Smooth muscle cell (in vitro differentiated cells): ENCODE results near the gene FGF14. TPM values are rescaled to one million over a fixed set of nuclear protein-coding genes. Genes with fewer than 3 reads are reported as not detected.

Experiments used
- DNase-seq: peaks from one replicate; lab custom pipeline; 2025; ENCODE audit not compliant: unreplicated experiment; lab: John Stamatoyannopoulos, UW
- H2AFZ ChIP-seq: fragments of 200-600 bp; sonication (generic); 2 replicates; pipeline ENCODE4 v1.6.0; 2016; ENCODE audit warnings: antibody characterized with exemption, low read depth, mild to moderate bottlenecking
- H3F3A ChIP-seq: fragments of 200-600 bp; sonication (generic); 2 replicates; pipeline ENCODE4 v1.6.0; 2017; ENCODE audit warnings: antibody characterized with exemption, low read depth
- H3K27ac ChIP-seq: fragments of 200-600 bp; sonication (generic); 2 replicates; pipeline ENCODE4 v1.5.1; 2016; ENCODE audit warnings: low read depth, mild to moderate bottlenecking
- H3K27me3 ChIP-seq: fragments of 200-600 bp; sonication (generic); 2 replicates; pipeline ENCODE4 v1.6.1; 2016; ENCODE audit warnings: low read depth, mild to moderate bottlenecking
- H3K36me3 ChIP-seq: fragments of 200-600 bp; sonication (generic); 2 replicates; pipeline ENCODE4 v1.5.1; 2016; ENCODE audit warnings: low read depth
- H3K4me1 ChIP-seq: fragments of 200-600 bp; sonication (generic); 2 replicates; pipeline ENCODE4 v1.5.1; 2016; ENCODE audit warnings: low read depth
- H3K4me2 ChIP-seq: fragments of 200-600 bp; sonication (generic); 2 replicates; pipeline ENCODE4 v1.6.0; 2016; ENCODE audit warnings: mild to moderate bottlenecking
- H3K4me3 ChIP-seq: fragments of 200-600 bp; sonication (generic); 2 replicates; pipeline ENCODE4 v1.5.1; 2016; ENCODE audit warnings: mild to moderate bottlenecking
- H3K79me2 ChIP-seq: fragments of 200-600 bp; sonication (generic); 2 replicates; pipeline ENCODE4 v1.6.0; 2016; ENCODE audit warnings: low read depth, mild to moderate bottlenecking
- H3K9ac ChIP-seq: fragments of 200-600 bp; sonication (generic); 2 replicates; pipeline ENCODE4 v1.6.0; 2016; ENCODE audit warnings: low read depth
- H3K9me3 ChIP-seq: fragments of 200-600 bp; sonication (generic); replicated peaks from 2 replicates; pipeline ENCODE4 v1.5.1; 2016; ENCODE audit warnings: low read depth
- H4K20me1 ChIP-seq: fragments of 200-600 bp; sonication (generic); 2 replicates; pipeline ENCODE4 v1.6.0; 2016; ENCODE audit warnings: low read depth
- WGBS: methylation state at CpG from one replicate; pipeline ENCODE4 v1.1.7; 2016; ENCODE audit warnings: low lambda C conversion rate; 5-methylcytosine and 5-hydroxymethylcytosine counted together
- polyA plus RNA-seq: library from polyadenylated mRNA; unstranded; fragments of >200 nt; fragmentation: Nextera tagmentation; extraction: Ambion mirVana; gene quantifications from 2 replicates; pipeline ENCODE4 v1.2.1, GENCODE V29; 2016
- total RNA-seq: library from RNA; depleted of rRNA; stranded (reverse); fragments of >200 nt; gene quantifications from 2 replicates; pipeline ENCODE4 v1.2.3, GENCODE V29; 2014
- TF ChIP-seq, protein P1 (sequence below): fragments of 200-600 bp; sonication (generic); IDR thresholded peaks from 2 replicates; pipeline ENCODE4 v1.5.1; 2017; ENCODE audit warnings: borderline replicate concordance, mild to moderate bottlenecking, antibody characterized with exemption; ENCODE audit not compliant: insufficient read depth, poor library complexity, severe bottlenecking

The FGF14 gene
- total and polyA plus RNA-seq, 2 experiments from 2014 or later: 0.23 TPM; not detected in 1

DNA sequence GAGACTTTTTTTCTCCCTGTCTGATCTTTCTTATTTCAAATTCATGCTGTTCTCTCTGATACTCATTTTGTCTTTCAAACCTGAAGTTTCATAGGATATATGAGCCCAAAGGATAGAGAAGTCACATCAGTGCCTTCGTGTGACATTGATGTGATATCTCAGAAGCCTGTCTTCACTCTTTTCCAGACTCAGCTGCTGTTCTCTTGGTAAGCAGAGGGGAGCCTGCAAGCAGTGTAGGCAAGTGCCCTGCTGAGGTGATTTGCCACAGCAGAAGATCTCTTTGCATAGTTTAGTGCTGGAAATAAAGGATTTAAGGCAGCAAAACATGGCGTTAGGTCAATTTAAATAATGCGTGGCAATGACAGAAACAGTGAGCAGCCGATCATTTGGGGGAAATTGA is 602.7 kb downstream of the FGF14 start:
- H2AFZ ChIP-seq: no peak overlapping the region
- no peak overlapping the region for H3K4me2 ChIP-seq
- no peaks in the 10 kb centered on the region for H3K9me3 ChIP-seq
- no peak overlapping the region for H3K4me3 ChIP-seq
- H3K79me2 ChIP-seq: no peaks in the 10 kb centered on the region
- H3K4me1 ChIP-seq: no peaks in the 10 kb centered on the region
- no peaks in the 10 kb centered on the region for H3F3A ChIP-seq
- no peaks in the 10 kb centered on the region for H4K20me1 ChIP-seq
- no peak for DNase-seq
- H3K36me3 ChIP-seq: no peaks in the 10 kb centered on the region
- H3K27ac ChIP-seq: no peak overlapping the region
- H3K27me3 ChIP-seq: peaks cover 18% of the 10 kb centered on the region
- WGBS: 64% methylated on average over 4 of the region's 4 CpGs
- TF ChIP-seq, protein P1, sequence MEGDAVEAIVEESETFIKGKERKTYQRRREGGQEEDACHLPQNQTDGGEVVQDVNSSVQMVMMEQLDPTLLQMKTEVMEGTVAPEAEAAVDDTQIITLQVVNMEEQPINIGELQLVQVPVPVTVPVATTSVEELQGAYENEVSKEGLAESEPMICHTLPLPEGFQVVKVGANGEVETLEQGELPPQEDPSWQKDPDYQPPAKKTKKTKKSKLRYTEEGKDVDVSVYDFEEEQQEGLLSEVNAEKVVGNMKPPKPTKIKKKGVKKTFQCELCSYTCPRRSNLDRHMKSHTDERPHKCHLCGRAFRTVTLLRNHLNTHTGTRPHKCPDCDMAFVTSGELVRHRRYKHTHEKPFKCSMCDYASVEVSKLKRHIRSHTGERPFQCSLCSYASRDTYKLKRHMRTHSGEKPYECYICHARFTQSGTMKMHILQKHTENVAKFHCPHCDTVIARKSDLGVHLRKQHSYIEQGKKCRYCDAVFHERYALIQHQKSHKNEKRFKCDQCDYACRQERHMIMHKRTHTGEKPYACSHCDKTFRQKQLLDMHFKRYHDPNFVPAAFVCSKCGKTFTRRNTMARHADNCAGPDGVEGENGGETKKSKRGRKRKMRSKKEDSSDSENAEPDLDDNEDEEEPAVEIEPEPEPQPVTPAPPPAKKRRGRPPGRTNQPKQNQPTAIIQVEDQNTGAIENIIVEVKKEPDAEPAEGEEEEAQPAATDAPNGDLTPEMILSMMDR: no peak
- H3K9ac ChIP-seq: no peak overlapping the region

DNA sequence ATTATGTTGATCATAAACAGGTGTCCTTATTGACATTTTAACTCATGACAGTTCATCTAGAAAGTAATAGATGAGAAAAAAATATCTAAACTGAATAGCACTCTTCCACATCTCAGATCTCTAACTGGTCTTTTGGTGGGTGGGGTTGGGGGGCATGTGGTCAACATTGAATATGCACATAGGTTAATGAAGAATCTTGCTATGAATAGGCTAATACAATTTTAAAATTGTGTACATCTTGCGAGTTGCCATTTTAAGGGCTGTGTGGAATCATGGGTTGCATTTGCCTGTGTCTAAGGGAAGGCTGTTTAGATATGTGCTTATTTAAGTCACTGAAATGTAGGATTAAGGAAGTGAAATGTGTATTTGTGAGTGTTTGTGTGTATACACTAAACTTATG is 603.4 kb downstream of the FGF14 start:
- Histone ChIP-seq H3K27me3 (peaks cover 12% of the 10 kb centered on the region), H4K20me1 (no peaks in the 10 kb centered on the region), H3K36me3 (no peaks in the 10 kb centered on the region), H3K4me2 (no peak overlapping the region), H3F3A (no peaks in the 10 kb centered on the region), H3K27ac (no peak overlapping the region), H3K4me3 (no peak overlapping the region), H3K9me3 (no peaks in the 10 kb centered on the region), H3K79me2 (no peaks in the 10 kb centered on the region), H2AFZ (no peak overlapping the region), H3K9ac (no peak overlapping the region), H3K4me1 (no peaks in the 10 kb centered on the region)
- WGBS: 47% methylated on average over 1 of the region's 1 CpG
- TF ChIP-seq, protein P1: no peak
- DNase-seq: no peak

DNA sequence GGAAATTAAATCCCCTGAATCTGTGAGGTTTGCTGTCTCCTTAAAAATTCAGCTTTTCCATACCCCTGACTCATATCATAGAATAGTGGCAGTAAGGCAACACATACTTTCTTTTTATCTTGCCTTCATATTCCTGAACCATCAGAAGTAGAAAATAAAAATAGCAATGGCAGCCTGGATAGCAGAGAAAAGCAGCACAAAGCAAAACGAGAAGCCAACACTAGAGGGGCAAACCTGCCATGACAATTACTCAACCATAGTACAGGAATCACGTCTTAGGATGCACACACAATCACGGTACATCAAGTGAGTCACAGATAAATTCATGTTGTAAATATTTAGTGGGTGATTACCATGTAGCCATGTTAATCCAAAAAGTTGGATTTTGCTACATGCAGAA is 606.4 kb downstream of the FGF14 start:
- no peak for DNase-seq
- Histone ChIP-seq H3K79me2 (no peaks in the 10 kb centered on the region), H3K27me3 (no peaks in the 10 kb centered on the region), H2AFZ (no peak overlapping the region), H3K4me3 (no peak overlapping the region), H3K36me3 (no peaks in the 10 kb centered on the region), H3K4me2 (no peak overlapping the region), H3K27ac (no peak overlapping the region), H3K4me1 (no peaks in the 10 kb centered on the region), H3K9me3 (no peaks in the 10 kb centered on the region), H4K20me1 (no peaks in the 10 kb centered on the region), H3F3A (no peaks in the 10 kb centered on the region), H3K9ac (no peak overlapping the region)
- 83% methylated on average over 3 of the region's 3 CpGs for WGBS
- TF ChIP-seq, protein P1: no peak

DNA sequence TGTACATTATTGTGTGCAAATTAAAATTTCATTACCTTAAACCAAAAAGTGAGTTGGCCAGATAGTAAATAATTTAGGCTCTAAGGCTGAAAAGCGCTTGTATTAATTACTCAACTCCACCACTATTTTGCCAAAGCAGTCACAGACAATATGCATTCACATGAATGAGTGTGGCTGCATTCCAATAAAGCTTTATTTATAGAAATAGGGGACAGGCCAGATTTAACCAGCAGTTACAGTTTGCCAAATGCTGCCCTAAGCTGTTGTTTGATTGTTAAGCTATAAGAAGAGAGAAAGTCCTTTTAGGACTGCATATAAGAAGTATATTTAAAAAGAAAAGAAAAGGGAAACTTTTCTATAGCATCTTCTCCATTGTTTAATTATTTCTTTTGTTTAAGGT is 606.8 kb downstream of the FGF14 start:
- Histone ChIP-seq H3K27me3 (no peaks in the 10 kb centered on the region), H3K79me2 (no peaks in the 10 kb centered on the region), H3K9ac (no peak overlapping the region), H4K20me1 (no peaks in the 10 kb centered on the region), H2AFZ (no peak overlapping the region), H3F3A (no peaks in the 10 kb centered on the region), H3K27ac (no peak overlapping the region), H3K9me3 (no peaks in the 10 kb centered on the region), H3K4me1 (no peaks in the 10 kb centered on the region), H3K4me2 (no peak overlapping the region), H3K4me3 (no peak overlapping the region), H3K36me3 (no peaks in the 10 kb centered on the region)
- TF ChIP-seq, protein P1: no peak
- DNase-seq: no peak
- whole genome bisulfite sequencing: 97% methylated on average over 1 of the region's 1 CpG
